BE2C (cell line): ENCODE data around the gene RABGAP1. TPM values are rescaled to one million over a fixed set of nuclear protein-coding genes. Genes with fewer than 3 reads are reported as not detected.
A peak's percentile ranks its signal among the peaks of the same experiment; 100 is the strongest.
"Not testable (repeated sequence)": the region's sequence is repeated elsewhere in the genome, so short reads cannot be mapped to it uniquely, and the experiment has no call there.

Experiments
- DNase-seq: peaks from one replicate; pipeline ENCODE4 v3.0.0-alpha.2; 2020
- H3K27me3 ChIP-seq: fragments of 250-450 bp; sonication (Bioruptor Pico); 2 replicates; pipeline ENCODE4 v1.5.1; 2020; ENCODE audit warnings: mild to moderate bottlenecking
- H3K36me3 ChIP-seq: fragments of 250-450 bp; sonication (Bioruptor Pico); 2 replicates; pipeline ENCODE4 v1.5.1; 2020; ENCODE audit warnings: mild to moderate bottlenecking
- H3K4me1 ChIP-seq: fragments of 250-450 bp; sonication (Bioruptor Pico); 2 replicates; pipeline ENCODE4 v1.5.1; 2020
- H3K4me3 ChIP-seq: 2 replicates; pipeline ENCODE4 v1.5.1; 2011; ENCODE audit warnings: low read depth, low read length
- H3K9me3 ChIP-seq: fragments of 250-450 bp; sonication (Bioruptor Pico); 2 replicates; pipeline ENCODE4 v1.5.1; 2020
- CTCF ChIP-seq: IDR thresholded peaks from 2 replicates; pipeline ENCODE4 v1.5.1; 2012; ENCODE audit warnings: mild to moderate bottlenecking, low read depth, low read length
- polyA plus RNA-seq: library from polyadenylated mRNA; unstranded; fragments of >200 nt; gene quantifications from one replicate; pipeline ENCODE4 v1.2.1, GENCODE V29; 2012; ENCODE audit warnings: low read depth, missing spikeins; ENCODE audit not compliant: insufficient read length, insufficient read depth

RABGAP1 gene
- 21.3 TPM for polyA plus RNA-seq

- Histone ChIP-seq H3K36me3 (peaks cover 8% of the 10 kb centered on the region), H3K4me3 (peak within 1 kb of the TSS; percentile 90), H3K27me3 (no peaks in the 10 kb centered on the region), H3K4me1 (no peaks in the 10 kb centered on the region), H3K9me3 (no peaks in the 10 kb centered on the region)
- no peak for TF ChIP-seq CTCF
- DNase-seq: peak; percentile 100
Measured at GRCh38 chr9:122940749-122941581, at the start of gene RABGAP1. TSS of gene RABGAP1 (plus strand) at chr9:122941020. CDS start at chr9:122957060, 16,040 bp downstream.

- no peak for TF ChIP-seq CTCF
- no peaks in the 10 kb centered on the region for H3K27me3 ChIP-seq
- no peak for DNase-seq
- H3K4me1 ChIP-seq: no peaks in the 10 kb centered on the region
- H3K4me3 ChIP-seq: no peak overlapping the region
- H3K9me3 ChIP-seq: no peaks in the 10 kb centered on the region
- peaks cover 38% of the 10 kb centered on the region for H3K36me3 ChIP-seq
Measured at GRCh38 chr9:122897969-122898368, 42.9 kb upstream of the RABGAP1 start.

- Histone ChIP-seq H3K27me3 (no peaks in the 10 kb centered on the region), H3K36me3 (peaks cover 11% of the 10 kb centered on the region), H3K4me3 (no peak overlapping the region), H3K9me3 (no peaks in the 10 kb centered on the region), H3K4me1 (no peaks in the 10 kb centered on the region)
- TF ChIP-seq CTCF: no peak
- DNase-seq: no peak
Measured at GRCh38 chr9:122900791-122901190, 40.0 kb upstream of the RABGAP1 start.

GRCh38 chr9:122904466-122904822, 36.4 kb upstream of the RABGAP1 start:
- Histone ChIP-seq H3K9me3 (no peaks in the 10 kb centered on the region), H3K4me1 (no peaks in the 10 kb centered on the region), H3K4me3 (peak overlapping the region; percentile 96), H3K27me3 (no peaks in the 10 kb centered on the region), H3K36me3 (no peaks in the 10 kb centered on the region; the same call in none of the 2 replicates)
- DNase-seq: peak; percentile 44
- no peak for TF ChIP-seq CTCF

- H3K4me3 ChIP-seq: peak within 1 kb of the TSS; percentile 96
- no peaks in the 10 kb centered on the region for H3K27me3 ChIP-seq
- no peaks in the 10 kb centered on the region for H3K9me3 ChIP-seq
Measured at GRCh38 chr9:122904823-122905710, 35.8 kb upstream of the RABGAP1 start, which contains the start of gene RC3H2. TSS of gene RC3H2 (minus strand) at chr9:122905359. CDS start at chr9:122897509, 7,850 bp downstream.

GRCh38 chr9:122906122-122906521, 34.7 kb upstream of the RABGAP1 start:
- H3K4me1 ChIP-seq, H3K9me3 ChIP-seq, H3K36me3 ChIP-seq, H3K4me3 ChIP-seq, H3K27me3 ChIP-seq, DNase-seq: not testable (repeated sequence)

More at GRCh38 chr9:122904823-122905710, 35.8 kb upstream of the RABGAP1 start, which contains the start of gene RC3H2:
- peak; percentile 99 for DNase-seq
- Histone ChIP-seq H3K36me3 (no peaks in the 10 kb centered on the region; the same call in none of the 2 replicates), H3K4me1 (no peaks in the 10 kb centered on the region)
- no peak for TF ChIP-seq CTCF
